CD4-positive, alpha-beta T cell treated with Interleukin-15 for 4 hours (primary cell): Measurements from ENCODE around the gene HLA-C.
"Not testable (repeated sequence)": the region's sequence is repeated elsewhere in the genome, so short reads cannot be mapped to it uniquely, and the experiment has no call there.

ENCODE experiments used
- DNase-seq: peaks from one replicate; pipeline ENCODE4 v3.0.0-alpha.2; 2020; ENCODE audit warnings: low spot score

HLA-C gene

DNA sequence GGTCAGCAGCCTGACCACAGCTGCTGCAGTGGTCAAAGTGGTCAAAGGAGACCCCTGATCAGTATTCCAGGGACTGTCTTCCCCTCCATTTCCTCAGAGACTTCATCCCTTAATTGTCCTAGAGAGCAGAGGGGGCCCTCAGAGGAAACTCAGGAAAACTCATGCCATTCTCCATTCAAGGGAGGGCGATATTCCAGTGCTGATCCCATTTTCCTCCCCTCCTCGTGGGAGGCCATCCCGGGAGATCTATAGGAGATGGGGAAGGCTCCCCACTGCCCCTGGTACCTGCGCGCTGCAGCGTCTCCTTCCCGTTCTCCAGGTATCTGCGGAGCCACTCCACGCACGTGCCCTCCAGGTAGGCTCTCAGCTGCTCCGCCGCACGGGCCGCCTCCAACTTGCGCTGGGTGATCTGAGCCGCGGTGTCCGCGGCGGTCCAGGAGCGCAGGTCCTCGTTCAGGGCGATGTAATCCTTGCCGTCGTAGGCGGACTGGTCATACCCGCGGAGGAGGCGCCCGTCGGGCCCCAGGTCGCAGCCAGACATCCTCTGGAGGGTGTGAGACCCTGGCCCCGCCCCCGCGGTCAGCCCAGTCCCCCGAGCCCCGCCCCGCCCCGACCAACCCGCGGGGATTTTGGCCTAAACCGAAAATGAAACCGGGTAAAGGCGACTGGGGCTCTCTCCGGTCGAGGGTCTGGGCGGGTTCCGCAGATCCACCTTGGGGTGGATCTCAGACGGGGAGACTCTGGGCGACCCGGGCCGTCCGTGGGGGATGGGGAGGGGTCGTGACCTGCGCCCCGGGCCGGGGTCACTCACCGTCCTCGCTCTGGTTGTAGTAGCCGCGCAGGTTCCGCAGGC, 878 bp downstream of the HLA-C start:
- DNase-seq: peak; percentile 78

- no peak for DNase-seq
Observed at GRCh38 chr6:31268836-31269235, 3.1 kb downstream of the HLA-C start.

DNA sequence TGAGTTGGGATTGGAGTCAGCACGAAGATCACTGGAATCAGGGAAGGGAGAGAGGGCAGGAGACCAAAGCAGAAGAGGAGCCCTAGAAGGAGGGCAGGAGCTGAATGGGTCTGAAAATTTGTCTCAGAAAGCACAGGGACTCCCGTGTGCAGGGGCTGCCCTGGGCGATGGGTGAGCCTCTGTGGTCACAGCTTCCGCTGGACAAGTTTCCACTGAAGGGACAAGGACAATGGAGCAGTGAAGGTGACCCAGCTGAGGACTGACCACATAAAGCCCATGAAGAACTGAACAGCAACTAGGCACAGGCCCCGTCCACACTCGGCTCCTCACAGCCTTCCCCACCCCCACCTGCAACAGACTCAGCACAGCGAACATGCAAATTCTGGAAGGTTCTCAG, 3.5 kb downstream of the HLA-C start:
- no peak for DNase-seq

- no peak for DNase-seq
Observed at GRCh38 chr6:31267651-31268368, 4.1 kb downstream of the HLA-C start.

DNA sequence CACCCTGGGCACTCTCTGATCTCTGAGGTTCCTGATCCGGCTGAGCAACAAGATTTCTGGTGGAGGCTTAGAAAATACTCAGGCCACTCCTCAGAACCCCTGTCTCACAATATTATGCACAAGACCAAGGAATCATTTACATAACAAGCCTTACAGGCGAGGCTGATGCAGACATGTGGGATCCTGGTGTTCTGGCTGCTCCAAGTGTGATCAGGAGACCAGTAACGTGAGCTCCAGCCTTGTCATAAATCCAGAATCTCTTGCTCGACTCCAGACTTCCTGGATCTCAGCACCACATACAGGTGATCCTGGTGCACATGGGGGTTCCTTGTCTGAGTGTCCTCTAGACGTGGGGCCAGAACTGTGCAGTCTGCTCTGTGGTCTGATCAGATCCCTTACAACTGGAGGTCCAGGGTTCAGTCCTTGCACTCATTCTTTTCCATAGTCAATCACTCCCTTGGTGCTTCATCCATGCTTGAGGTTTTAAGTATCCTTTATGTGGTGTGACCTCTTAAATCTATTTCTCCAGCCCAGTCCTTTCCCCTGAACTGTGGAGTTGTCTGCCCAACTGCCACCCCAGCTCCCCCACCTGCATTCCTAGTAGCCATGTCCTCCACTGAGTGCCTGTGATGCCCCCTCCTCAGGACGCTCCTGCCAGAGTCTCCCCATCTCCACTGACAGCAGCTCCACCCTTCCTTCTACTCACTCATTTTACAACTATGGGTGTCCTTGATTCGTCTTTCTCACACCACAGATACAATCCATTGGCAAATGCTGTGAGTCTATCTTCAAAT, 5.1 kb downstream of the HLA-C start:
- DNase-seq: no peak

GRCh38 chr6:31265926-31266325, 6.0 kb downstream of the HLA-C start:
- no peak for DNase-seq

DNA sequence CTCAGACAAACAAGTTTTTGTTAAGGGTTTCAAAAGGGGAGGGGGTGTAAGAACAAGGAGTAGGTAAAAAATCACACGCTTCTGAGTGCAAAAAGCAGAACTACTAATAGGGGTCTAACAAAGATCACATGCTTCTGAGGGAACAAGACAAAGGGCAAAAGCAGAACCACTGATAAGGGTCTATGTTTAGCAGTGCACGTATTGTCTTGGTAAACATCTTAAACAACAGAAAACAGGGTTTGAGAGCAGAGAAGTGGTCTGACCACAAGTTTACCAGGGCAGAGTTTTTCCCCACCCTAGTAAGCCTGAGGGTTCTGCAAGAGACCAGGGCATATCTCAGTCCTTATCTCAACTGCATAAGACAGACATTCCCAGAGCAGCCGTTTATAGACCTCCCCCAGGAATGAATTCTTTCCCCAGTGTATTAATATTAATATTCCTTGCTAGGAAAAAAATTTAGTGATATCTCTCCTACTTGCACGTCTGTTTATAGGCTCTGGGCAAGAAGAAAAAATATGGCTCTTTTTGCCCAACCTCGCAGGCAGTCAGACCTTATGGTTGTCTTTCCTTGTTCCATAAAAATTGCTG, 8.5 kb downstream of the HLA-C start:
- DNase-seq: not testable (repeated sequence)

DNA sequence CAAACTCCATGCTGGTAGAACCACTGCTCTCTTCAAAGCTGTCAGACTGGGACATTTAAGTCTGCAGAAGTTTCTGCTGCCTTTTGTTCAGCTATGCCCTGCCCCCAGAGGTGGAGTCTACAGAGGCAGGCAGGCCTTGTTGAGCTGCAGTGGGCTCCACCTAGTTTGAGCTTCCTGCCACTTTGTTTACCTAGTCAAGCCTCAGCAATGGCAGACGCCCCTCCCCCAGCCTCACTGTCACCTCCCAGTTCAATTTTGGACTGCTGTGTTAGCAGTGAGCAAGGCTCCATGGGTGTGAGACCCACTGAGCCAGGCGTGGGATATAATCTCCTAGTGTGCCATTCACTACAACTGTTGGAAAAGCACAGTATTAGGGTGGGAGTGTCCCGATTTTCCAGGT, 11.9 kb downstream of the HLA-C start:
- DNase-seq: peak; percentile 35

DNA sequence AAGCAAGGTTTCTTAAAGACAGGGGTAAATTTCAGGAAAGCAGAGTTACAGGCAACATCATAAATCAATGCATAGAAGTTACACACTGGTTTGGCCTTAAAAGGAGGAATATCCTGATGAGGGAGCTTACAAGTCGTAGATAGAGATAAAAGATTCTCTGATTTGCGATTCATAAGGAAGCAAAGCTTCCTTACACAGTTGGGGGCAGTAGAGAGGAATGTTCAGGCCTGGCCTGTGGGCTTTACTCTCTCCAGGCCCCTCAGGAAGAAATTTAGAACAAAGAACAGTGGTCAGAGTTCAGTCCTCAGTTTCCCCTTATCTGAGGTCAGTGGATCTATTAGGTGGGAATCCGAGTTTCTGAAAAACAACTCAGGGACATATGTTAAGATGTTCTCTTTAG, 19.3 kb downstream of the HLA-C start:
- no peak for DNase-seq

GRCh38 chr6:31251261-31251660, 20.6 kb downstream of the HLA-C start:
- DNase-seq: no peak

DNA sequence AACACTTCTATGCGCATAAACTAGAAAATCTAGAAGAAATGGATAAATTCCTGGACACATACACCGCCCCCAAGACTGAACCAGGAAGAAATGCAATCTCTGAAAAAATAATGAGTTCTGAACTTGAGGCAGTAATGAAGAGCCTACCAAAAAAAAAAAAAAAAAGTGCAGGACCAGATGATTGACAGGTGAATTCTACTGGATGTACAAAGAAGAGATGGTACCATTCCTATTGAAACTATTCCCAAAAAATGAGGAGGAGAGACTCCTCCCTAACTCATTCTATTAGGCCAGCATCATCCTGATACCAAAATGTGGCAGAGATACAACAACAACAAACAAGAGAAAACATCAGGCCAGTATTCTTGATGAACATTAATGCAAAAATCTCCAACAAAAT, 22.7 kb downstream of the HLA-C start:
- DNase-seq: no peak

- DNase-seq: no peak
Observed at GRCh38 chr6:31247813-31248212, 24.1 kb downstream of the HLA-C start.

- no peak for DNase-seq
Observed at GRCh38 chr6:31246051-31246521, 25.8 kb downstream of the HLA-C start.

- DNase-seq: peak; percentile 40
Observed at GRCh38 chr6:31243508-31243907, 28.4 kb downstream of the HLA-C start.

DNA sequence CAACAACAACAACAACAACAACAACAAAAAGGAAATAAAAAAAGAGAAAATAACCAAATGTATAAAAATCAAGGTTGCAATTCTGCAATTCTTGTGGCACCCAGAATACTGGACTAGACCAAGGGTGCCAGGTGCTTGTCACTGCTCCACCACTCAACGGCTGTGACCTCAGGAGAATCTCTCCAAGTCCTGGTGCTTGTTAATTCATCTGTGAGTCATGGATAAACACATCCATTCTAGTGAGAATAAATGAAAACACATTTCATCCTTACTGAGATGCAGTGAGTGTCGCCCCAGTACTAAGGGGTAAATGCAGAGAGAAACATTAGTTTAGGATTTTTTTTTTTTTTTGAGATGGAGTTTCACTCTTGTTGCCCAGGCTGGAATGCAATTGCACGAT, 32.0 kb downstream of the HLA-C start:
- no peak for DNase-seq

DNA sequence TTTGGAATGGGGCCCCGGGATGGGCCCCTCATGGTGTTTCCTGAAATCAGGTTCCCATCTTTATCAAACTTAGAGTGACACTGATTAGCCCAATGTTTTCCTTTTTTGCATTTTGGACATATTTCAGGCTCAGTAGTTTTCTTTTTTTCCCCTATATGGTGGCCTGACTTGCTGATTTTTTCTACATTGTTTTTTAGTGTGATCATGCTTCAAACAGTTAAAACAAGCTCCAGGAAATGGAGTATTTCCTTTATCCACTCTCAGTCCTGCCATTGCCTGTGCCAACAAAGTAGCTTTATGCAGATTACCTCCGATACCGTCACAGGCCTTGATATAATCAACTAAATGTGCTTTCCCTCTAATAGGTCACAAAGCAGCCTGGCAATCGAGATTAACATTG, 37.8 kb downstream of the HLA-C start:
- not testable (repeated sequence) for DNase-seq

DNA sequence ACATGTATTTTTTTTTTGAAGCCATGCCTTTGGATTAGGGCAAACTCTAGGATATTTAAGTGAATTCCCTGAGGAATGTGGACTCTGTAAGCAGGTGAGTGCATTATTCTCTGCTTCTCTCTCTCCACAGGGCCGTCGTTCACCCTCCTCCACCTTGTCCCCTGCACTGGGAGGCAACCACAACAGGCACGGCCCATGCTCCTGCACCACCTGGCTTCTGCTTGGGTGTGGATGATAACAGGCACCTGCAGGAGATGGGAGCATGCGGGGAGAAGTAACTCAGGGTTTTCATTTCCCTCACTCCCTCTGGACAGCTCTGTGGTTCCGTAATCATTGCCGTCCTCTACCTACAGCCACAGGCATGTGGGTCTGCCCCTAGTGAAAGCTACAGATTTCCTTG, 43.4 kb downstream of the HLA-C start:
- no peak for DNase-seq

DNA sequence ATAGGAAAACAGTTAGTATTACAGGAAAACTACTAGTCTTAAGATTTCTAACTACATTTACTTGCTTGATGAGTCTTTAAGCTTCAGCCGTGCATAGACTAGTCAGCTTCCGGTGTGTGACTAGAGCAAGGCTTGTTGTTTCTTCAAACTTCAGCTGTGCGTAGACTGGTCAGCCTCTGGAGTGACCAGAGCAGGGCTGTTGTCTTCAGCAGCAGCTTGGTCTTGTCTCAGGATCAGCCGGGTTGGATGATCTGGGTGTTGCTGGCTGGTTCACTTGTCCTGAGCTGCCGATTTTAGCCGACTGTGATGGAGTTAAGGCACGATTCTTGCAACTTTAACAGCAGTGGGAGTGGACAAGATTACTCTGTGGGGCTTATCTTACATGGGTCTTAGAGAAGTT, 44.7 kb downstream of the HLA-C start:
- DNase-seq: no peak

DNA sequence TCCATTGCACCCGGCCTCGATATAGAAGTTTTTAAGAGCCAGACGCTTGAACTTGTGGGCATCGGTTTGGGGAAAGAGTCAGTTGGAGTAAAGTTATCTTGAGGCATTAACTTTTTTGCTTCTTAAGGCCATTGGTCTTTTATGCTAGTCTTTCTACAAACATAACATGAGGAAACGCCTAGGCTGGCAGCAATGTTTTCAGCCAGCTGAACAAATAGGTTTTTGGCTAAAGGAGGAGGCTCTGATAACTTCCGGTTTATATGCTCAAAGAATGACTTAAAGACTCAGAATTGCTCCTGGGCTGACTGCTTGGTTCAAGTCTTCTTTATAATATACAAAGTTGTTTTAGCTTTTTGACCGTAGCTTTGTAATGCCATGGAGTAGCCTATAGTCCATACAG, 46.2 kb downstream of the HLA-C start:
- DNase-seq: no peak

- no peak for DNase-seq
Observed at GRCh38 chr6:31222496-31222895, 49.4 kb downstream of the HLA-C start.
